Transverse colon (tissue), 4 donors: ENCODE results near the gene TFPI2.

ENCODE experiments used
- CTCF ChIP-seq, 5 experiments: fragments of 200-600 bp in 3 of 5; fragments of 450-650 bp in 2 of 5; sonication (generic) in 3 of 5; IDR thresholded peaks; 1 replicate in 2 of 5; 2 replicates in 3 of 5; pipeline ENCODE4 v1.5.1; 2016 to 2017; ENCODE audit warnings: antibody characterized with exemption in 5 of 5, inconsistent platforms in 3 of 5, mild to moderate bottlenecking in 2 of 5, moderate library complexity in 1 of 5
- POLR2A ChIP-seq: fragments of 450-650 bp; IDR thresholded peaks from one replicate; pipeline ENCODE4 v1.6.1; 2016; ENCODE audit warnings: antibody characterized with exemption, mild to moderate bottlenecking, moderate library complexity
- POLR2AphosphoS5 ChIP-seq, 3 donors: sonication (generic); formaldehyde crosslinking; IDR thresholded peaks; one replicate each; pipeline ENCODE4 v1.6.1; 2016; ENCODE audit warnings: antibody characterized with exemption in 3 of 3

GRCh38 chr7:93890464-93891068 lies at the start of gene TFPI2:
- no peak for TF ChIP-seq POLR2A
- TF ChIP-seq CTCF (IDR thresholded peaks at IDR 0.05), result no peak
- no peak for TF ChIP-seq POLR2AphosphoS5 (IDR thresholded peaks at IDR 0.05)
